ENCODE results near the gene SAP25. TPM values are rescaled to one million over a fixed set of nuclear protein-coding genes. Genes with fewer than 3 reads are reported as not detected.

The SAP25 gene
- total and polyA plus RNA-seq, 2 of the 4 experiments (the other 2 are of a cell fraction) = 1.8 TPM; not detected in 1

GRCh38 chr7:100620804-100621203 is 47.1 kb upstream of the SAP25 start:
- peaks cover 4% of the 10 kb centered on the region for H3K36me3 ChIP-seq (ENCODE audit: control insufficient read depth, insufficient read depth, low read length)
- H4K20me1 ChIP-seq (ENCODE audit: insufficient read depth, low read length) = no peaks in the 10 kb centered on the region; the same call in 1 of the 2 replicates
- no peak overlapping the region for H3K4me3 ChIP-seq (ENCODE audit: insufficient read depth, low read depth, low read length)
- H2BK120ac ChIP-seq (ENCODE audit: low read depth, low read length) = no peak overlapping the region
- no peak overlapping the region for H3K23ac ChIP-seq (ENCODE audit: low read depth, low read length)
- dilution Hi-C loops (cut with HindIII; ENCODE audit: low sequenced_read_pairs, unreplicated experiment) = no loop called here
- H3K4me1 ChIP-seq (ENCODE audit: control insufficient read depth, insufficient read depth, low read length) = no peaks in the 10 kb centered on the region
- TF ChIP-seq POLR2A (IDR thresholded peaks at IDR 0.05; ENCODE audit: low read depth, low read length) = no peak
- no peak for TF ChIP-seq RAD21 (IDR thresholded peaks at IDR 0.05; ENCODE audit: low read length)
- TF ChIP-seq SMC3 (IDR thresholded peaks at IDR 0.05; ENCODE audit: low read depth, low read length) = no peak
- no peak for TF ChIP-seq RFX5 (IDR thresholded peaks at IDR 0.05; ENCODE audit: low read depth, low read length)
- no peak for TF ChIP-seq CTCF (conservative IDR thresholded peaks at IDR 0.05; ENCODE audit: low read depth, low read length)
- no peak for TF ChIP-seq CHD1 (IDR thresholded peaks at IDR 0.05; ENCODE audit: low read depth, low read length)
- 94% methylated on average over 19 of the region's 23 CpGs; no CpG with 5 or more reads in 1 of the 2 experiments for WGBS, 2 experiments (ENCODE audit: extremely low coverage in 2 of 2, insufficient read length in 1 of 2)
- no peak overlapping the region for H3K56ac ChIP-seq (ENCODE audit: extremely low read depth, insufficient read depth, low read length)
- no peak overlapping the region for H4K8ac ChIP-seq (ENCODE audit: low read depth in 2 of 2, low read length in 2 of 2)
- H3K14ac ChIP-seq (replicated peaks; ENCODE audit: low read depth, low read length) = no peak overlapping the region
- H3K9me1 ChIP-seq (ENCODE audit: insufficient read depth, low read length) = peaks cover 2% of the 10 kb centered on the region
- H3K9ac ChIP-seq (ENCODE audit: low read depth, low read length) = no peak overlapping the region
- no peaks in the 10 kb centered on the region for H3K27me3 ChIP-seq (ENCODE audit: control insufficient read depth, insufficient read depth, low read length)
- no peak overlapping the region for H2AK5ac ChIP-seq (ENCODE audit: low read depth, low read length)
- H2BK20ac ChIP-seq (ENCODE audit: low read depth, low read length) = no peak overlapping the region
- in situ Hi-C loops (cut with MboI; ENCODE audit: low sequenced_read_pairs) = no loop called here
- no peaks in the 10 kb centered on the region for H3K9me3 ChIP-seq (ENCODE audit: control insufficient read depth, insufficient read depth, low read length)
- no peaks in the 10 kb centered on the region; a peak in 1 of 4 replicates for H3K79me1 ChIP-seq (ENCODE audit: low read depth in 1 of 2, low read length in 2 of 2)
- ChIA-PET POLR2A (ENCODE audit: unreplicated experiment) (no interaction called here), CTCF (no interaction called here)
- ATAC-seq (ENCODE audit: low read depth) (no peak), DNase-seq (no peak)
- H2BK15ac ChIP-seq (ENCODE audit: low read depth, low read length) = no peak overlapping the region
- no peak overlapping the region for H2AK9ac ChIP-seq (replicated peaks; ENCODE audit: low read depth, low read length, poor library complexity)
- H4K91ac ChIP-seq (ENCODE audit: insufficient read depth, low read depth, low read length) = no peak overlapping the region
- H3K27ac ChIP-seq (ENCODE audit: insufficient read depth, low read length) = no peak overlapping the region
- intact Hi-C loops (cut with micrococcal nuclease) = no loop called here
- H3K18ac ChIP-seq (ENCODE audit: low read depth, low read length) = no peak overlapping the region
- H2BK5ac ChIP-seq (ENCODE audit: low read depth, low read length, poor library complexity, severe bottlenecking) = no peak overlapping the region
- no peak overlapping the region for H2AFZ ChIP-seq (replicated peaks; ENCODE audit: low read length, poor library complexity)
- BruUV-seq (replicated peaks) = no TSS peak
- H3K4ac ChIP-seq (ENCODE audit: low read depth, low read length) = no peak overlapping the region
- no peak overlapping the region for H4K5ac ChIP-seq (ENCODE audit: low read depth, low read length)
- no peak overlapping the region for H3K4me2 ChIP-seq (ENCODE audit: low read depth, low read length)
